Limb (tissue), 2 donors: ENCODE measurements around the gene ZSWIM1.
"Not testable (repeated sequence)": the region's sequence is repeated elsewhere in the genome, so short reads cannot be mapped to it uniquely, and the experiment has no call there.

Experiments used
- DNase-seq, 2 donors: peaks; one replicate each; pipeline ENCODE4 v3.0.0-alpha.2; 2016; ENCODE audit errors: extremely low spot score in 2 of 2

Gene ZSWIM1

DNA sequence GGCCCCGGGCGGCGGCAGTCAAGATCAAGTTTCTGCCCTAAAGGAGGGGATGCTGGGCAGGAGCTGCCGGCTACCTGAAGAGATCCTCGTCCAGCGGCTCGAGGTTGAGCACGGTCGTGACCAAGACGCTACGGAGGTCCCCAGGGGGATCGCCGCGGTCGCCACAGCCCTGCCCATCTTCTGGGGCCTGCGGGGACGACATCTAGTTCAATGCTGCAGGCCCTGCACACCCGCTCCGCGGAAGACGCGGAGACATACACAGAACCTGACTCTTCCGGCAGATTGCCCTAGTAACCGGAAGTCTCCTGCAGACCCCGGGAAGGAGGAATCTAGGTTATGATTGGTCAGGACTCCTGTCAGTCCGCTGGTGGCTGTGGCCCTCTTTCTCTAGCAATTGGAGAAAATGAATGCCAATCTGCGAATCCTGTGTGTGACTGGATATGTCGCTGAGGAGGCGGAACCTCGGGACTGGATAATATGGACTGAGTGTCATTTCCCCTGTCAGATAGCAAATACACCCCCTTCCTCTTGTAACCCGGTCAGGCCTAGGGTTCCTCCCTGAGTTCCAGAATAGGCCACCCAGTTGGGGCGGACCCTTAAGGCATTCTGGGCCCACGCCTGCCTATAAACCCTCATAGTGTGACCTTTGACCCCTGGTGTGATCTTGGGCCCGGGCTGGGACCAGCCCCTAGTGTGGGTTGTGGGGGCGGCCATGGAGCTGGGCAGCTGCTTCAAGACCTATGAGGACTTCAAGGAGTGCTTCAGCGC lies 23.7 kb upstream of the ZSWIM1 start, which contains the start of the genes ACOT8 and ZSWIM3:
Gene ACOT8 (minus strand): TSS at position 279 of the 768 bp plus-strand sequence. CDS start 77 bp downstream, at position 202.
Gene ZSWIM3 (plus strand): TSS at position 501 of the 768 bp plus-strand sequence. CDS start 212 bp downstream, at position 713.
- DNase-seq: peak; percentile 94 to 99

DNA sequence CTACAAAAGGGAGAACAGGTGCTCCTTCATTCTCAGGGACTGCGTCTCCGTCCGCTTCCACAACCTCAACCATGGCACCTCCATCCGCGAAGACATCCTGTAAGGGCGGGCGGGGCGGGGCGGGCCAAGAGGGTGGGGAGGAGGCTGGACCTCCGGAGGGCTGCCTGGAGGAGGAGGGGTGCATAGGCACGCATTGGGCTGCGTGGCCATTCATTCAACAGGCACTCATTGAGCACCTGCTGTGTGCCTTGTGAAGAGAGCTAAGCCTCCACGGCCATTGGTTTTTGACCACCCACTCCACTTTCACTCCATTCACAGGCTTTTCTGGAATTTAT lies 23.2 kb upstream of the ZSWIM1 start:
- DNase-seq: no peak

DNA sequence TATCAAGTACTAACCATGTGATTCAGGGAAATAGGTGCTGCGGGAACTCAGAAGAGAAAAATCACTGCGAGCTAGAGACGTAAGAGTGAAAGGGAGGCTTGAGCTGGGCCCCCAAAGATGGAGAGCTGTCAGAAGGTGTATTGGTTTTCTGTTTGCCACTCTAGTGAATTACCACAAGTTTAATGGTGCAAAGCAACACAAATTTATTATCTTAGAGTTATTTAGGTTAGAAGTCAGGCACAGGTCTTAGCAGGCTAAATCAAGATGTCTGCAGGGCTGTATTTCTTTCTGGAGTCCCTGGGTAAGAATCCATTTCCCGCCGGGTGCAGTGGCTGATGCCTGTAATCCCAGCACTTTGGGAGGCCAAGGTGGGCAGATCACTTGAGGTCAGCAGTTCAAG lies 21.1 kb upstream of the ZSWIM1 start:
- no peak for DNase-seq

DNA sequence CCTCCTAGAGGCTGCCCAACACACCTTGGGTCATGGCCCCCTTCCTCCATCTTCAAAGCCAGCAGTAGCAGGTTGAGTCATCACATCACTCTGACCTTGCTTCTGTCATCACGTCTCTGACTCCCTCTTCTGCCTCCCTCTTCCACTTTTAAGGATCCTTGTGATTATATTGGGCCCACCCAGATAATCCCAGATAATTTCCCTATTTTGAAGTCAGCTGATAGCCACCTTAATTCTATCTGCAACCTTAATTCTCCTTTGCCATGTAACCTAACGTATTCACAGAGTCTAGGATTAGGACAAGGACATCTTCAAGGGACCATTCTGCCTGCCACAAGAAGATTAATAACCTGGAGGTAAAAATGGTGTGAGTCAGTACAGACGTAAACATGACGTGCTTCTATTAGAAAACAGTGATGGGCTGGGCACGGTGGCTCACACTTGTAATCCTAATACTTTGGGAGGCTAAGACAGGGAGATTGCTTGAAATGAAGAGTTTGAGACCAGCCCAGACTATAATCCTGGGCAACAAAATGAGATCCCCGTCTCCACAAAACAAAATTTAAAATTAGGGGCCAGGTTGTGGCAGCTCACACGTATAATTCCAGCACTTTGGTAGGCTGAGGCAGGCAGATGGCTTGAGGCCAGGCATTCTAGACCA lies 20.3 kb upstream of the ZSWIM1 start:
- no peak for DNase-seq

DNA sequence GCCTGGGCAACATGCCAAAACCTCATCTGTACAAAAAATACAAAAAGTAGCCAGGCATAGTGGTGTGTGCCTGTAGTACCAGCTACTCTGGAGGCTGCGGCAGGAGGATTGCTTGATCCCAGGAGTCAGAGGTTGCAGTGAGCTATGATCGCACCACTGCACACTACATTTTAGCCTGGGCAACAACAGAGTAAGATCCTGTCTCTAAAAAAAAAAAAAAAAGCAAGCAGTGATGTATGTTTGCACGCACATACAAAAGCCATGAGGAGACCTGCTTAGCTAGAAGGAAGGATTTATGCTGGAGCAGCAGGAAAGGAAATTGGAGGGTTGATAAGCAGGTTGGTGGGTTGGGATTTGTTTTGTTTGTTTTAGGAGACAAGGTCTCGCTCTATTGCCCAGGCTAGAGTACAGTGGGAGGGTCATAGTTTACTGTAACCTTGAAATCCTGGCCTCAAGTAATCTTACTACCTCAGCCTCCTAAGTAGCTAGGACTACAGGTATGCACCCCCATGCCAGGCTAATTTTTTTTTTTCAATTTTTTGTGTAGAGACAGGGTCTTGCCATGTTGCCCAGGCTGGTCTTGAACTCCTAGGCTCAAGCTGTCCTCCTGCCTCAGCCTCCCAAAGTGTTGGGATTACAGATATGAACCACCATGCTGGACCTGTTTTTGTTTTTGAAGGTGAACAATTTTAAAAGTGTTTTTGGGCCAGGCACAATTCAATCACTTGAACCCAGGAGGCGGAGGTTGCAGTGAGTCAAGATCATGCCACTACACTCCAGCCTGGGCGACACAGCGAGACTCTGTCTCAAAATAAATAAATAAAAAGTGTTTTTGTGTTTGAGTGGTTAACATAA lies 19.6 kb upstream of the ZSWIM1 start:
- no peak for DNase-seq

DNA sequence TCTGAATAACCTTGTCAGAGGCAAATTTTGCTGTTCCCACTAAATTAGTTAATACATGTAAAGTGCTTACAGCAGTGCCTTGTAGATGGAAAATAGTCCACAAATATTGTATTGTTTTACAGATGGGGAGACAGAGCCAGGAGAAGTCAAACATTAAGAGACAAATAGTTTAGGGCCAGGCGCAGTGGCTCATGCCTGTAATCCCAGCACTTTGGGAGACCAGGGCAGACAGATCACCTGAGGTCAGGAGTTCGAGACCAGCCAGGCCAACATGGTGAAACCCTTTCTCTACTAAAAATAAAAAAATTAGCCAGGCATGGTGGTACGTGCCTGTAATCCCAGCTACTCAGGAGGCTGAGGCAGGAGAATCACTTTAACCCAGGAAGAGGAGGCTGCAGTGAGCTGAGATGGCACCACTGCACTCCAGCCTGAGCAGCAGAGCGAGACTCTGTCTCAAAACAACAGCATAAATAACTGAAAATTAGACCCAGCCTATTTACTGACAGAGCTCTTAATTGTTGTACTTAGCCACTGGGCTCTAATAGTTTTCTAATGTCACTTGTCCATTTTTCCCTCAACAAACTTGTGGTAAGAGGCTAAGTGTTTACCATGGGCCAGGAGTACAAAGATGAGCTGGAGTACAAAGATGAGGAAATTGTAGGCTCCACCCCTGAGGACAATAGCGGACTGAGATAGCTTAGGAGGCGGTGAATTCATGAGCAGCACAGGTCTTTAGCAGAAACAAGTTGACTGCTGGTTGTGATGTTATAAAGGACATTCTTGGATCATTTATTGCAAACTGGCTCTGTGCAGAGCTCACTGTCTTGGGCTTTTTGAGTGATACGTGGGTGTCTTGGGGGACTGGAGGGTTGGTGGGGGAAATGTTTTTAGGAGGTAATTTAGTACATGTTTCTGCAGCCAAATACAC lies 17.2 kb upstream of the ZSWIM1 start:
- no peak for DNase-seq

DNA sequence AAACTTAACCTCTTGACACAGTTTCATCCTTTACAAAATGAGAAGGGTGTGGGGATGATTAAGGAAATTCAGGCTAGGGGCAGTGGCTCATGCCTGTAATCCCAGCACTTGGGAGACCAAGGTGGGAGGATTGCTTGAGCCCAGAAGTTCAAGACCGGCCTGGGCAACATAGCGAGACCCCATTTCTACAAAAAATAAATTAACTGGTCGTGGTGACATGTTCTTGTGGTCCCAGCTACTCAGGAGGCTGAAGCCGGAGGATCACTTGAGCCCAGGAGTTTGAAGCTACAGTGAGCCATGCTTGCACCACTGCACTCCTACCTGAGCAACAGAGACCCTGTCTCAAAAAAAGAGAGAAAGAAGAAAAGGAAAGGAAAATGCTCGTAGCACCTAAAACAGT lies 14.6 kb upstream of the ZSWIM1 start:
- DNase-seq: no peak

DNA sequence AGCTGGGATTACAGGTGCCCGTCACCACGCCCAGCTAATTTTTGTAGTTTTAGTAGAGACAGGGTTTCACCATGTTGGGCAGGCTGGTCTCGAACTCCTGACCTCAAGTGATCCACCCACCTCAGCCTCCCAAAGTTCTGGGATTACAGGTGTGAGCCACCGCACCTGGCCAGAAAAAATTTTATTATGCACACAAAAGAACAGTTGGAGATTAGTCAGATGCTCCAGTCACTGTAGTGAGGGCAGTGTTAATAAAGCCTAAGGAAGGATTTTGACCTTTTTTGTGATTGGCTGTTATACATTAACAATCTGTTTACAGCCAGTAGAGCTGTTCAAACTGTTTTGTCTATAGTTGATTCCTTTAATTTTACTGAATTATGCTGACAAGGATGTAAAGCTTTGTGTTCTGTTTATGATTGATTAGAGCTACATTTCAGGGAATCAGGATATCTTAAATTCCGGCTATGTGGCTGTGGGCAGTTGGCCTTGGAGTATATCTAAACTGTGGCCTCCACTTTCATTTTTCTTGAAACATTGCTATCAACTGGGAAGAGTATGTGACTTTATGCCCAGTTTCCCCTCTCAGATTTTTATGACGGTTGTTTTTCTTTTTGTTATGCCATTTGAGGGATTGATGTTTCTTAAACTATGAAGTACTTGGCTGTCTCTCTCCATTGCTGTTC lies 13.8 kb upstream of the ZSWIM1 start:
- no peak for DNase-seq

DNA sequence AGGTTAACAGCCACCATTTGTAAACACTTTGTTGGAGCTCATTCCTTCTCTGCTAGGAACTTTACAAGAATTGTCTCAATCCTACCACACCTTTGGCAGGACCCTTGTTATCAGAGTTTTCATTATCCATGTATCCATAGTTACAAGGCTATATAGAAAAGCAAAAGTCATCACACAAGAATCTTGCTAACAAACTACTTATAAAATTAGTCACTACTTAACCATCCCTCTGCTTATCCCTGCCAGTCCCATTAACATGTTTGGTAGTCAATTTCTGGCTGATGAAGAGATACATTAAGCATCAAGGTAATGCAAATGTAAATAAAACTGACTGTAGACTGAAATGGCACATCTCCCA lies 13.2 kb upstream of the ZSWIM1 start:
- DNase-seq: no peak

DNA sequence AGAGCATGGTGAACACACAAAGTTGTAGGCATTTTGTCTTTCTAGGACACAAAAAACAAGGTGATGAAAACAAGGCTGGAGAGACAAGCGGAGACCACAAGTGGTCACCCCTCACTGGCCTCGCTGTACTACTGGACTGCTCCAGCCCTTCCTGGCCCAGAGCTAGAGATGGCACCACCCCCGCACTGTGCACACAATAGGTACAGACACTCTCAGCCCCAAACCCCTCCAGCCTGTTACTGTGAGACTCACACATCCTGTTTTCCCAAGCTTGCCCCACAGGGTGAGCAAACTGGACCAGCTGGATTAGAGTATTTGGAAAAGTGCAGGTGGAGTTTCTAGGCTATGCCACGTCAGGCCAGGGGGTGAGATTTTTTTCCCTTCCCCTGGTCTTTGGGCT lies 8.4 kb upstream of the ZSWIM1 start:
- no peak for DNase-seq

DNA sequence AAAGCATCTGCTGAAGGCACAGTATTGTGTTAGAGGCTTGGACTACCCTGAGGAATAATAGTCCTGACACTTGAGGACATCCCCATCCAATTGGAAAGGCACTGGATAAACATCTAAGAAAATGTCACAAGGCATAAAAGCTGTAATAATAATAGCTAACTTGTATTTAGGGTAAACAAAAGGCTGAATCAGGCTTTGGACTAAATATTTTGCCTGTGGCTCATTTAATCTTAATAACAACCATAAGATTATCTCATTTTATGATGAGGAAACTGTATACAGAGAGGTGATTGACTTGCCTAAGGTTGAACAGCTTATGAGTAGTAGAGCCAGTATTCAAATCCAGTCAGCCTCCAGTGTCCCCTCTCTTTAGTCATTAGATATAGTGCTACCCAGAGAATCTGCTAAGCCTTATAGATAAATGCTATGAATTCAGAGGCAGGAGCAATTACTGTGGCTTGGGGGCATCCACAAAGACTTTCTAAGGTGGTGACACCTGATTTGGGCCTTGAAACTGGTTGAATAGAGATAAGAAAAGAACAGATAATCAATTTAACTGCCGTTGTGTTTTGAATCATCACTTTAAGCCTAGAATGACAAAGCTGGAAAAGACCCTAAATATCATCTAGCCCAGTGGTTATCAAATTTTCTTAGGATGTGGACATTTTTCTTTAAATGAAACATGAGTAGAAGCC lies 7.5 kb upstream of the ZSWIM1 start:
- no peak for DNase-seq

DNA sequence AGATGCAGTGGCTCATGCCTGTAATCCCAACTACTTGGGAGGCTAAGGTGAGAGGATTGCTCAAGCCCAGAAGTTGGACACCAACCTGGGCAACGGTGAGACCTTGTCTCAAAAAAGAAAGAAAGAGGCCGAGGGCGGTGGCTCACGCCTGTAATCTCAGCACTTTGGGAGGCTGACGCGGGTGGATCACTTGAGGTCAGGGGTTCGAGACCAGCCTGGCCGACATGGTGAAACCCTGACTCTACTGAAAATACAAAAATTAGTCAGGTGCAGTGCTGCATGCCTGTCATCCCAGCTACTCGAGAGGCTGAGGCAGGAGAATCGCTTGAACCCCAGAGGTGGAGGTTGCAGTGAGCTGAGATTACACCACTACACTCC lies 6.9 kb upstream of the ZSWIM1 start:
- DNase-seq: not testable (repeated sequence)

DNA sequence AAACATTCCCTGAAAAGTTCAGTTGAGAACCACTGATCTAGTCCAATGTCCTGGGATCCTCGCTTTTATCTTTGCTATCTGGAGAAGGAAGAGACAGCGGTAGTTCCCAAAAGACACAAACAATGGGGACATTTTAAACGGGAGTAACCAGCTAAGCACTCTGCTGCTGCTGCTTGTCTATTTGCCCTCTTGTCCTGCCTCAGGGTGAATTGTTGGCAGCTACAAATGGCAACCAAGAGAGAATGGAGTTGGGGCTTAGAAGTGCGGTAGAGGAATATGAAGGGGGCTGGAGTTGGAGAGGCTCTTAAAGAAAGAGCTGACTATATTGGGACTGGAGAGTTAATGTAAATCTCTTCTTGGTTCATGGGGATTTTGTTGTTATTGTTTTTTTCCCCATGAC lies 6.5 kb upstream of the ZSWIM1 start:
- no peak for DNase-seq

DNA sequence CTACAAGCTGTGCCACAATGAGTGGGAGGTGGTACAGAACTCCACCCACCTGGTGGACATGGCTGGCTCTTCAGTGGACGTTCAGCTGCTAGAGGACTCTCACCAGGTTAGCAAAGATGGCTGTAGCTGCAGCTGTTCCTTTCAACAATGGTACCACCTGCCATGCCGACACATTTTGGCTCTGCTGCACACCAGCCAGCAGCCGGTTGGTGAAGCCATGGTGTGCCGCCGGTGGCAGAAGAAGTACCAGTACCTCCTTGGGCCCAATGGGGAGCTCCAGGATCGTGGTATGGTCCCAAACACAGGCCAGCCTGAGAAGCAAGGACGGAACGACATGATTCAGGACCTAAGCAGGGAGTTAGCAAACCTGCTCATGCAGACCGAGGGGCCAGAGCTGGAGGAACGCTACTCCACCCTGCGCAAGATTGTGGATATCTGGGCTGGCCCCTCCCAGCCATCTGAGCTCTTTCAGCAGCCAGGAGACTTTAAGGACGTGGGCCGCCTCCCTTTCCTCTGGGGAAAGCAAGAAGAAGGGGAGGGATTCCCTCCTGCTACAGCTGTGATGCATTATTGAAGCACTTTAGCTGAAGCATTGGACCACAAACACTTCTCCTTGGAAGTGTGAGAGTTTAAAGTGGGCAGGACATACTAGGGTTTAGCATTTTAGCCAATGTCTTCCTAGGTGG lies 2.8 kb upstream of the ZSWIM1 start:
- no peak for DNase-seq

DNA sequence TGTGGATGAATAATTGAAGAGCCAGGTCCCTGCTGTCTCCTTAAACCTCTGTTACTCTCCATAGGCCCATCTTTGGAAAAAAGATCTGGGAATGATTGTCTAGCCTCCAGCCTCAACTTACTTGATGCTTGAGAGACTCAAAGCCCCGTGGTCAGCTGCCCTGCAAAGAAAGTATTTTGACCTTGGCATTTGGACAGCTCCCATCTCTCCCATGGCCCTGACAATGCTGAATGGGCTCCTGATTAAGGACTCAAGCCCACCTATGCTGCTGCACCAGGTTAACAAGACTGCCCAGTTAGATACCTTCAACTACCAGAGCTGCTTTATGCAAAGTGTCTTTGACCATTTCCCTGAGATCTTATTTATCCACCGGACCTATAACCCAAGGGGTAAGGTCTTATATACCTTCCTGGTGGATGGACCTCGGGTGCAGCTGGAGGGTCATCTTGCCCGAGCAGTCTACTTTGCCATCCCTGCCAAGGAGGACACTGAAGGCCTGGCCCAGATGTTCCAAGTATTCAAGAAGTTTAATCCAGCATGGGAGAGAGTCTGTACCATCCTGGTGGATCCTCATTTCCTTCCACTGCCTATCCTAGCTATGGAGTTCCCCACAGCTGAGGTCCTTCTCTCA lies 1.6 kb downstream of the ZSWIM1 start:
- DNase-seq: no peak

DNA sequence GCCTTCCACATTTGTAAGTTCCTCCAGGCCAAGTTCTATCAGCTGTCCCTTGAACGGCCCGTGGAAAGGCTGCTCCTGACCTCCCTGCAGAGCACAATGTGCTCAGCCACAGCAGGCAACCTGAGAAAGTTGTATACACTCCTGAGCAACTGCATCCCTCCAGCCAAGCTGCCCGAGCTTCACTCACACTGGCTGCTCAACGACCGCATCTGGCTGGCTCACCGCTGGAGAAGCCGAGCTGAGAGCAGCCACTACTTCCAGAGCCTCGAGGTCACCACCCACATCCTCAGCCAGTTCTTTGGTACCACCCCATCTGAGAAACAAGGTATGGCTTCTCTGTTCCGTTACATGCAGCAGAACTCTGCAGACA lies 2.1 kb downstream of the ZSWIM1 start:
- DNase-seq: no peak

DNA sequence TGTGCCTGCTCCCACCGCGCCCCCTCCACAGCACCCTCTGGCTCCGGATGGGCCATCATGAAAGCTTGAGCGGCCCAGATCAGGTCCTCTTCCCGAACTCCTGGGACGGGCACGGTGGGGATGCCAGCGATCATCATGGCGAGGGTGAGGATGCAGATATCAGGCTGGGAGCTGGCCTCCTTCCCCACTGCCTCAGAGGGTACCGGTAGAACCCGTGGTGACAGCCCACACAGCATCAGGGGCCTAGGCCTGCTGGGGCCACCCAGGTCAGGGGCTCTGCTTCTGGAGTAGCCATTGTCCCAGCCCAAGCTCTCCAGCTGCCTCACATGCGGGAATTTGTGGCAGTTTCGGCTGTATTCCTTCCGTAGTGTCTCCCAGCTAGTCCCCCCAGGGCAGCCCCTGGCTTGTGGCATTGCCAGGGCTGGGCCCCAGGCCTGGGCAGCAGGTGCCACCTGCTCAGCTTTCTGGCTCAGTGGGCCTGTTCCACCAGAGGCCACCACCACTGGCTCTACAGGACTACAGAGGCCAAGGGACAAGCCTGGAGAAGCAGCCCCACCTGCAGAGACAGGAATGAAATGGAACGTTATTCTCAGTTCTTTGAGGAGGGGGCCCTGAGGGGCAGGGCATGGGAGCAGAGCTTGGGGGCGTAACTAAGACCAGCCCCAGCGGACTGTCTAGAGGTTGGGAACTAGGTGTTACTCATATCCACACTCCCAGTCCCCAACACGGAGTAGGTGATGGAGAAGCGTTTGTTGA lies 5.7 kb downstream of the ZSWIM1 start:
- no peak for DNase-seq

DNA sequence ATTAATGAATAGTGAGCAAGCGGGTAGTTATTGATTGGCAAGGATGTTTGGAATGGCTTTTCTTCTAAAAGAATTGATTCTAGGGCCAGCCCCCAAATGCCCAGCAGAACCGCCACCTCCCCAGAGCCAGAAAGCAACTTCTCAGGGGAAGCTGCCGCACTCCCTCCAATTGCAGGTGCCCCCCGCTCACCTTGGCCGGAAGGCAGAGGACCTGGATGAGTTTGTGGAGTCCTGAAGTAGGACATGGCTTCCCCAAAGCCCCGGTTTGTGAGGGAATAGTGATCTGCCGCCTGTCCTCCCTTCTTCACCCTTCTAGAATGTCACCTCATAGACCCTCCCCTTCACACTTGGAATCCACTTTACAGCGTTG lies 6.3 kb downstream of the ZSWIM1 start, which contains the start of gene SPATA25:
Gene SPATA25 (minus strand): TSS at position 277 of the 370 bp plus-strand sequence. CDS start 32 bp downstream, at position 245.
- DNase-seq: no peak
